Activated T-cell treated with anti-CD3 and anti-CD28 coated beads, Interleukin-2, amount 50 U/mL, for 4 hours (primary cell): ENCODE measurements around the gene RABGAP1L. TPM values are rescaled to one million over a fixed set of nuclear protein-coding genes. Genes with fewer than 3 reads are reported as not detected.
"Not testable (repeated sequence)": the region's sequence is repeated elsewhere in the genome, so short reads cannot be mapped to it uniquely, and the experiment has no call there.

Experiments used
- ATAC-seq, 2 donors: fragments of 200-7000 bp; cut with Tn5 transposase; one replicate each; pipeline ENCODE4 v1.10.0; 2021
- DNase-seq: peaks from one replicate; pipeline ENCODE4 v3.0.0-alpha.2; 2020
- H3K27me3 Mint-ChIP-seq: one replicate; pipeline ENCODE4 v1.8.0; 2021; ENCODE audit warnings: low read depth, mixed read lengths
- H3K36me3 Mint-ChIP-seq: one replicate; pipeline ENCODE4 v1.8.0; 2022; ENCODE audit warnings: mixed read lengths; ENCODE audit not compliant: insufficient read depth
- H3K4me1 Mint-ChIP-seq: one replicate; pipeline ENCODE4 v1.8.0; 2021; ENCODE audit warnings: low read depth, mixed read lengths
- H3K4me3 Mint-ChIP-seq: one replicate; pipeline ENCODE4 v1.8.0; 2021; ENCODE audit warnings: mild to moderate bottlenecking, moderate library complexity, mixed read lengths
- H3K9me3 Mint-ChIP-seq: one replicate; pipeline ENCODE4 v1.8.0; 2021; ENCODE audit warnings: mixed read lengths
- total RNA-seq, 3 donors: library from RNA; stranded (reverse); gene quantifications; one replicate each; pipeline ENCODE4 v1.2.1, GENCODE V29; 2021

Gene RABGAP1L
- total RNA-seq, 3 donors from 2014 or later, result 16.9 to 23.2 (median 22.3) TPM

DNA sequence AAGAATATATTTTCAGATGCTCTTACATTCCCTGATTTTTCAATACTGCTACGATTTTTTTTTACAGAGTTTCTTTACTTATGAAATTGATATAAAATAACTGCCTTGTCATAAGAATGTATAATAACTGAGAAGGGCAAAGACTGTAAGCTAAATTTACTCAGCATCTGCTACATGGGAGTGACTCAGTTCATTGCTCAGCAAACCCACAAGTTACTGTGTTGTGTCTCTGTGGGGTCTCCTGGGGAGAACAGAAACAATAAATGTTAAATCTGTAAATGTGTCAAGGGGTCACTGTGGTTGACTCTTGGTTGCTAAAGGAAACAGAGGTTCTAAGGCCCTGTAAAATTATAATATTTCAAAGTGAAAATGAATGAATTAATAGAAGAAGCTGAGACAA lies 630.1 kb downstream of the RABGAP1L start:
- no peaks in the 10 kb centered on the region for H3K9me3 Mint-ChIP-seq
- H3K4me3 Mint-ChIP-seq, result no peak overlapping the region
- no peaks in the 10 kb centered on the region for H3K27me3 Mint-ChIP-seq
- ATAC-seq (peak; percentile 74 to 77), DNase-seq (no peak)
- peaks cover 2% of the 10 kb centered on the region for H3K36me3 Mint-ChIP-seq
- peaks cover 18% of the 10 kb centered on the region for H3K4me1 Mint-ChIP-seq

DNA sequence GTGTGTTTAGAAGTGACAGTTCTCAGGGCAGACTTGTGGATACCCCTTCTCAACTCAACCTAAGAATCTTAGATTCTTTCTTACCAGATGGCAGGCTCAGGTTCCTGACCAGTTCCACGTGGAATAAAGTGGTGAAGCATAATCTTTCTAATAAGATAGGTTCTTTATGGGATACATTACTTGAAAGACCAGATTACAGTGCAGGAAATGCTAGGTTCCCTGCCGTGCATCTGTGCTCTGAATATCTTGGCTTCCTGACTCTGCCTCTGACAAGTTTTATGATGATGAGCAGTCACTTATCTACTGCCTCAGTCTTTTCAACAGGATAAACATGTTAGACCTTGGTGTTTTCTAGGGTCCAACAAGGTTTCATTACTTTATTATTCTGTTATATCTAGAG lies 632.5 kb downstream of the RABGAP1L start:
- DNase-seq (no peak), ATAC-seq (no peak)
- Mint-ChIP-seq H3K9me3 (no peaks in the 10 kb centered on the region), H3K27me3 (no peaks in the 10 kb centered on the region), H3K36me3 (peaks cover under 1% of the 10 kb centered on the region), H3K4me3 (no peak overlapping the region), H3K4me1 (peaks cover 14% of the 10 kb centered on the region)

DNA sequence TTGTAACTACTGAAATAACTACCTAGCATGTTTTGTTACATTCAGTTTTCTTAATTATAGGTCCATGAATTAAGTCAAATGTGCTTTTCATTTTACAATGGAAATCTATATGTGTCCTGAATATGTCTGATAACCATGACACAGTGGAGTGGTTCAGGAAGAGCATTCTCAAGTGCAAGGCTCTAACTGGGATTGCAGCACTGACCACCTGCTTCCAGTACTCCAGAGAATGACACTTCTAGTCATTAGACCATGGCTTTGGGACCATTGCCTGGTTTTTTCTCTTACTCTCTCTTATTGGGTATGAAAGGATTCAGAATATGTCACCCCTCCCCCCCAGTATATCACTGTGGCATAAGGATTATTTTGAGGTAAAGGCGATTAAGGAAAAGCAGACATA lies 635.5 kb downstream of the RABGAP1L start:
- DNase-seq (no peak), ATAC-seq (no peak)
- Mint-ChIP-seq H3K4me1 (peaks cover 7% of the 10 kb centered on the region), H3K27me3 (no peaks in the 10 kb centered on the region), H3K9me3 (no peaks in the 10 kb centered on the region), H3K36me3 (no peaks in the 10 kb centered on the region), H3K4me3 (no peak overlapping the region)

DNA sequence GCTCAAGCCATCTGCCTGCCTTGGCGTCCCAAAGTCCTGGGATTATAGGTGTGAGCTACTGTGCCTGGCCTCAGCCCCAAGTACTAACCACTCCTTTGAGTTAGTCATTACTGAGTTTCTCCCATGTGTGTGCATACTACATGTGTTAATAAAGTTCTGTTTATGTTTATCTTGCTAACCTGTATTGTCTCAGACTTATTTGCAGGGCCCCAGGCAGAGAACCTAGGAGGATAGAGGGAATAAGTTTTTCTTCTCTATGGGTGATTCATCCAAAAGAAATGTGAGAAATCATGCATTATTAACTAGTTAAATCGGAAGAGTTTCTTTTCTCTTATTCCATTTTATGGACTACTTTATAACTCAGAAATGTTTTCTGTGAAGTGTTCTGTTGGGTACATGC lies 636.5 kb downstream of the RABGAP1L start:
- Mint-ChIP-seq H3K9me3 (no peaks in the 10 kb centered on the region), H3K27me3 (no peaks in the 10 kb centered on the region), H3K4me1 (peaks cover 7% of the 10 kb centered on the region), H3K4me3 (no peak overlapping the region), H3K36me3 (no peaks in the 10 kb centered on the region)
- ATAC-seq (no peak), DNase-seq (no peak)

DNA sequence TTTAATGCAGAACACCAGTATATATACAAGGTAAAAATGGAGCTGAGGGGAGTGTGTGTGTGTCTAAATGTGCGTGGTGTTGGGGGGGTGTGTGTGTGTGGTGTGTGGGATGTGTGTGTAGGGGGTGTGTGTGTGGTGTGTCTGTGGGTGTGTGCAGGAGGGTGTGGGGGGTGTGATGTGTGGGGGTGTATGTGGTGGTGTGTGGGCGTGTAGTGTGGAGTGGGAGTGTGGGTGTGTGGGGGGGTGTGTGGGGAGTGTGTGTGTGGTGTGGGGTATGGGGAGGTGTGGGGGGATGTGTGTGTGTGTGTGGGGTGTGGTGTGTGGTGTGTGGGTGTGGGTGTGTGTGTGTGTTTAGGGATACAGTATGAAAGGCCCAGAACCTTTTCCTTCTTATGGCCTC lies 638.1 kb downstream of the RABGAP1L start:
- Mint-ChIP-seq H3K36me3 (no peaks in the 10 kb centered on the region), H3K4me1 (peaks cover 6% of the 10 kb centered on the region), H3K9me3 (no peaks in the 10 kb centered on the region), H3K4me3 (no peak overlapping the region), H3K27me3 (no peaks in the 10 kb centered on the region)
- ATAC-seq, result no peak
- no peak for DNase-seq

DNA sequence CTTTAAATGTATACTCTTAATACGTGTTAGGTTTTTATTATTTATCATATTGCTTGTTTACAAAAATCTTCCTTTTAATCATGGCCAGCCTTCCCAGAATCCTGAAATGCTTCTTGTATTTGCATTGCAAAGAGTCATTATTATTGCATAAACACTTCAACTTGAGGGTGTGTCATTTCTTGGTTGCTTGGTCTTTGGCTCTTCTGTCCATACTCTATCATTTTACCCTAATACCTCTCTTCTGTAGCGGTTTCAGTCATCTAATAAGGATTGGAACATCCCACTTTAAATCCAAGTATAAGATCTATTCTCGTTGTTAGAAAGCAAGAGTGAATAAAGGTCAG lies 639.8 kb downstream of the RABGAP1L start:
- DNase-seq (no peak), ATAC-seq (no peak)
- Mint-ChIP-seq H3K4me3 (no peak overlapping the region), H3K9me3 (no peaks in the 10 kb centered on the region), H3K36me3 (no peaks in the 10 kb centered on the region), H3K4me1 (peaks cover 8% of the 10 kb centered on the region), H3K27me3 (no peaks in the 10 kb centered on the region)

DNA sequence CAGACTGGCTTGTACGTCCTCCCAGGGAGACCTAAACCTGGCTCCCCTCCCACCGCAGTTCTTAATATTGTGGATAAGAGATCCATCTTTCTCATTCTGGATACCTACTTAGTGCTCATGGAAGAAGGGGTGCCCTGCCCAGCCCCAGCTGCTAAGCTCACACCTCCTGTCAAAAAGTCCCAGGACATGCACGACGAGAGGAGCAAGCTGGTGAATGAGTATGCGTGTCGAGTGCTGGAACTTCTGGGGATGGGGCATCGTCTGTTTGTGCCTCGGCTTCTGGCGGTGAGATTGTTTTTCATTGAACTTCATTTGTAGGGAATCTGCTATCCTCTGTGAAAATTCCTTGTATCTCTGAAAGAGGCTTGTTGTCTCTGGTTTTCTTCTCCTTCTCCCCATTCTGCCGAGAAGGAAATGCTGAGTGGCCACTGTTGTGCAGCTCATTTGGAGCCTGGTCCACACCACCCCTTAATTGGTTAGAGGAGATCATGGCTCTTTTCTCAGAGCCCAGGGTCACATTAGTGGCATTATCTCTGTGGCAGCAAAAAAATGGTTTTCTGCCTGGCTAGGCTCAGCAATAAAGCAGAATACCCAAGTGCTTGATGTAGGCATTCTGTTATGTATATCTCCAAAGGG lies 641.0 kb downstream of the RABGAP1L start:
- no peaks in the 10 kb centered on the region for H3K9me3 Mint-ChIP-seq
- H3K4me3 Mint-ChIP-seq, result no peak overlapping the region
- DNase-seq (no peak), ATAC-seq (peak; percentile 7 to 12)
- no peaks in the 10 kb centered on the region for H3K36me3 Mint-ChIP-seq
- peaks cover 8% of the 10 kb centered on the region for H3K4me1 Mint-ChIP-seq
- no peaks in the 10 kb centered on the region for H3K27me3 Mint-ChIP-seq

DNA sequence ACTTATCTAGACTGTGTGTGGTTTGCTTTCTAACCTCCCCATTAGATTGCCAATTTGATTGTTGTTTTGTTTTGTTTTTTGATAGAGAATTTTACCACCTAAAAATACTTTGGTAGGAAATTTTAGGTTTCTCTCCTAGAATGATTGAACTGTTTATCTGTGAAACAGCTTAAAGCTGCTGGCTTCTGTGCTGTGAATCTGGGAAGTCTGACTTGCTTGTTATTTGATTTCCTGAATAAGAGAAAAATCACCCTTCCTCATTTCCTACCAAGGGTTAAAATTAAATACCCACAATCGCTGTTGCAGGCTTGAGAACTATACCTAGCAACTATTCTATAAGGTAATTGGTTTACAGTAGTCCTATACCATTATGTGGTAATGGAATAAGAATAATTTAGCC lies 641.6 kb downstream of the RABGAP1L start:
- DNase-seq (no peak), ATAC-seq (no peak)
- Mint-ChIP-seq H3K4me3 (no peak overlapping the region), H3K9me3 (no peaks in the 10 kb centered on the region), H3K27me3 (no peaks in the 10 kb centered on the region), H3K4me1 (peaks cover 8% of the 10 kb centered on the region), H3K36me3 (no peaks in the 10 kb centered on the region)

DNA sequence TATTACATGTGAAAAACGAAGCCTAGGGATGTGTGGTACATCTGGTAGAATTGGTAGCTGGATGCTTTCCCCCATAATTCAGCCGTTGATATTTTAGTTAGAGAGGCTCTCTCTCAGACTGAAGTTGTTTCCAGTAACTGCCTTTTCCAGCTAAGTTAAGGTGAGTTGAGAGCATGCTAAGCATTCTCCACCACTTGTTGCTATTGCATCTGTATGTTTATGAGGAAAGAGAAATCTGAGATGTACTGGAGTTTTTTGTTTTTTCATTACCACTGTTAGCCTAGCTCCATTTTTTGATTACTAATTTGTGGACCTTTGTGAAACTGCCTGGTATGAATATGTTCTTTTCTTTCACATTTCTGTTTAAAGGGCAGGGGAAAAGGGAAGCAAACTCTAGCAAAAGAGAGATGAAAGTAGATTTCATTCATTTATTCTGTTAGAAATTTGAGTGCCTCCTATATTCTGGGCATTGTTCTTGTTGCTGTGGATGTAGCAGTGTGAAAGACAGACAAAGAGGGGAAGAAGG lies 650.5 kb downstream of the RABGAP1L start:
- no peak for DNase-seq
- no peaks in the 10 kb centered on the region for H3K9me3 Mint-ChIP-seq
- peaks cover 17% of the 10 kb centered on the region for H3K36me3 Mint-ChIP-seq
- H3K4me3 Mint-ChIP-seq, result no peak overlapping the region
- no peak for ATAC-seq
- no peaks in the 10 kb centered on the region for H3K27me3 Mint-ChIP-seq
- peaks cover 4% of the 10 kb centered on the region for H3K4me1 Mint-ChIP-seq

DNA sequence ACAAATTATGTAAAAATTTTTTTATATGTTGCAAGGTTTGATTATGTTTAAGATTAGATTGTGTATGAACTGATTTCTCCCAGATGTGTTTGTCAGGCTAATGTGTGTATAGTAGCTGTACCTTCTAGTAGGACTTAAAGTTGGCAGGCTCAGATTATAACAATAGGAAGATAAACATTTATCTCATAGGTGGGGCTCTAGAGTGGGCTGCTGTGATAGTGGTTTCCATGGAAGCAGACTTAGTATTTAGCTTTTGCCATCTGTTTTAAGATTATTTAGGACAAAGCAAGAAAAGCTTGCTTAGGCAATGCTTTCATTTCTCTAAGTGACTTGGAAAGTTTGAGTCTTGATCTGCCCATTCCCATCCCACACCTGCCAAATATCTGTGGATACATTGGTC lies 652.7 kb downstream of the RABGAP1L start:
- Mint-ChIP-seq H3K4me3 (no peak overlapping the region), H3K9me3 (no peaks in the 10 kb centered on the region), H3K27me3 (no peaks in the 10 kb centered on the region), H3K36me3 (peaks cover 19% of the 10 kb centered on the region), H3K4me1 (peaks cover 8% of the 10 kb centered on the region)
- ATAC-seq (no peak), DNase-seq (no peak)

DNA sequence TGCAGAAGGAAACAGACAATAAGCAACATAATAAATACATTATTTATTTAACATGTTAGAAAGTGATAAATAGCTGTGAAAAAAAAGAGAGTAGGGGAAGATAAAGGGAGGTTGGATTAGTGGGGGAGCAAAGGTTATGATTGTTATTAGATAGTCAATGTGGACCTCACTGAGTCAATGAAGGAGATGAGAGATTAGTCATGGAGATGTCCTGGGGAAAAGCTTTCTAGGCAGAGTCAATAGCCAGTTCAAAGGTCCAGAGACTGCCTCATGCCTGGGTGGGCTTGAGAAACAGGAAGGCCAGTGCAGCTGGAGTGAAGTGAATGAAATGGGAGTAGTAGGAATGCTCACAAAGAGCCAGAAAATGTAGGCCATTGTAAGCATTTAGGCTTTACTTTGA lies 653.3 kb downstream of the RABGAP1L start:
- H3K27me3 Mint-ChIP-seq, result no peaks in the 10 kb centered on the region
- H3K4me1 Mint-ChIP-seq, result peaks cover 8% of the 10 kb centered on the region
- H3K4me3 Mint-ChIP-seq, result no peak overlapping the region
- peaks cover 20% of the 10 kb centered on the region for H3K36me3 Mint-ChIP-seq
- no peak for DNase-seq
- no peaks in the 10 kb centered on the region for H3K9me3 Mint-ChIP-seq
- ATAC-seq, result no peak

DNA sequence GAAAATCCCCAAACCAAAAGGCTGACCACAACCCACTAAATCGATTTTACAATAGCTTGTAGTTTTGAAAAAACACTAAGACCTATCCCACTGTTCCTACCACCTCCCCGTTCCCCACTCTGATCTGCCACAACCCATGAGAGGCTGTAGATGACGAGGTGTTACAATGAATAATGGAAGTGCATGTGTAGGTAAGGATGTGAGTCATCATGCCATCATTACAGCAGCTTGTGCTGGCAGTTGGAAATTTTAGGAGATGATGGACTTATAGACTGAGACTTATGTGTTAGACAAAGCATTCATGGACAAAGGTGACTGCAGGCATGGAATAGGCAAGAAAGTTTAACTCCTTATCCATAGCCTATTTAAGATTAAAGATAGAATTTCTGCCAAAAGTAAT lies 655.7 kb downstream of the RABGAP1L start:
- Mint-ChIP-seq H3K27me3 (no peaks in the 10 kb centered on the region), H3K4me1 (peaks cover 10% of the 10 kb centered on the region), H3K9me3 (no peaks in the 10 kb centered on the region), H3K4me3 (no peak overlapping the region), H3K36me3 (peaks cover 31% of the 10 kb centered on the region)
- ATAC-seq (peak; percentile 86 to 95), DNase-seq (no peak)

DNA sequence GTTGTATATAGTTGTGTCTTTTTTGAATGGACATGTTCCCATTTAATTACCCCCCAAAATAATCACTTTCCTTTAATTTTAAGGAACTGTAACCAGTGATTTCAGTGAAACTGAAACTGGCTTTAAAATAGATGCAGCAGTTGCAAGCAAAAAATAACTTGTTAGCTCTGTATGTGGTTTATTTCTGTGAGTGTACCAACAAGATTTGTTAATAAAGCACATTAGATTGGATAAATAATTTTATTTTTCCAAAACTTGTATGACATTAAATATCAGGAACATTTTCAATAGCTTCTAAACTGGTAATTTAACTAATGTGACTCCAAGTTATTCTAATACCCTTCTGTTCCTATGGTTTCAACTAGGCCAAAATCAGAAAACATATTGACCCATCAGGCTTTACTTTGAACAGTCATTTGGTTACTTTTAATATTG lies 656.2 kb downstream of the RABGAP1L start:
- Mint-ChIP-seq H3K27me3 (no peaks in the 10 kb centered on the region), H3K4me3 (no peak overlapping the region), H3K9me3 (no peaks in the 10 kb centered on the region), H3K36me3 (peaks cover 32% of the 10 kb centered on the region), H3K4me1 (peaks cover 8% of the 10 kb centered on the region)
- ATAC-seq, result no peak
- no peak for DNase-seq

DNA sequence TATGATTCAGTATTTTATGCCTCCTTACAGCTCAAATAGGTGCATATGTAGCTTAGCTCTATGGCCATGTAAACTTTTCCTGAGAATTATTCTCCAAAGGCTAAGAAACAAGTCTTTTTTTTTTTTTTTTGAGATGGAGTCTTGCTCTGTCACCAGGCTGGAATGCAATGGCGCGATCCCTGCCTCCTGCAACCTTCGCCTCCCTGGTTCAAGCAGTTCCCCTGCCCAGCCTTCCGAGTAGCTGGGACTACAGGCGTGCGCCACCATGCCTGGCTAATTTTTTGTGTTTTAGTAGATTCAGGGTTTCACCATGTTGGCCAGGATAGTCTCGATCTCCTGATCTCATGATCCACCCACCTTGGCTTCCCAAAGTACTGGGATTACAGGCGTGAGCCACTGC lies 657.3 kb downstream of the RABGAP1L start:
- H3K27me3 Mint-ChIP-seq, DNase-seq, H3K9me3 Mint-ChIP-seq, ATAC-seq, H3K4me3 Mint-ChIP-seq, H3K4me1 Mint-ChIP-seq: not testable (repeated sequence)
- H3K36me3 Mint-ChIP-seq, result peaks cover 38% of the 10 kb centered on the region

DNA sequence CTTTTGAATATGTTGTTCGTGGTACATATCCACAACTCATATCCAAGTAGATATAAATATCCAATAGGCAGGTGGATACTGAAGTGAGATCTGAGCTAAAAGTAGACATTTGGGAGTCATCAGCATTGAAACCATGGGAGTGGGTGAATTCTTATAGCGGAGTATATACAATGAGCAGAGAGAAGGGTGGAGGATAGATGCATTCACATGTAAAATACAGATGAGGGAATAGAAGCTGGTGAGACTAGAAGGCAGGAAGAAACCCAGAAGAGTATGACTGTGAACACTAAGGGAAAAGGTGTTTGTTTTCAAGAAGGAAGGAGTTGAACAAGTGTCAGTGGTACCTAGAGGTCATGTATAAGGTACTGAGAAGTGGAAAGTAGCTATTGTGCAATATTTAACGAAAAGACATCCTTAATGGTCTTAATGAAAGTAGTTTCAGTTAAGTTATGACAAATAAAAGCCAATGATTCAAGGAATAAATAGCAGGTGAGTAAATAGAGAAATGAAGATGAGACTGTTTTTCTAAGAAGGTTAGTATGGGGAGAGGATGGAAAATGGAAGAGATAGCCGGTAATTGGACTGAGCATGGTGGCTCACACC lies 658.8 kb downstream of the RABGAP1L start:
- peaks cover 35% of the 10 kb centered on the region for H3K36me3 Mint-ChIP-seq
- no peaks in the 10 kb centered on the region for H3K27me3 Mint-ChIP-seq
- H3K4me3 Mint-ChIP-seq, result no peak overlapping the region
- ATAC-seq (no peak), DNase-seq (no peak)
- no peaks in the 10 kb centered on the region for H3K9me3 Mint-ChIP-seq
- H3K4me1 Mint-ChIP-seq, result peaks cover 8% of the 10 kb centered on the region
